SU-DHL-6 (cell line): ENCODE data around the gene MLANA.

Experiments
- H2AFZ ChIP-seq: fragments of 200-600 bp; sonication (generic); 2 replicates; pipeline ENCODE4 v1.6.1; 2014; ENCODE audit warnings: low read depth, mild to moderate bottlenecking, moderate library complexity, mixed read lengths, antibody characterized with exemption, low read length; ENCODE audit not compliant: severe bottlenecking
- H3F3A ChIP-seq: fragments of 200-600 bp; shearing (Covaris generic); 2 replicates; pipeline ENCODE4 v1.6.0; 2016; ENCODE audit warnings: antibody characterized with exemption, mild to moderate bottlenecking; ENCODE audit not compliant: insufficient read depth
- H3K27ac ChIP-seq: fragments of 200-600 bp; sonication (generic); 2 replicates; pipeline ENCODE4 v1.5.1; 2016; ENCODE audit warnings: low read depth, mild to moderate bottlenecking, low read length, moderate library complexity, mixed read lengths
- H3K27me3 ChIP-seq: fragments of 200-600 bp; sonication (generic), shearing (Covaris generic); 2 replicates; pipeline ENCODE4 v1.6.0; 2014; ENCODE audit warnings: mild to moderate bottlenecking, low read length
- H3K36me3 ChIP-seq: fragments of 200-600 bp; sonication (generic); 2 replicates; pipeline ENCODE4 v1.6.1; 2014; ENCODE audit warnings: mild to moderate bottlenecking, low read length, mixed read lengths
- H3K4me2 ChIP-seq: fragments of 300-600, 200-600 bp; shearing (Covaris generic), sonication (generic); 2 replicates; pipeline ENCODE4 v1.6.0; 2014; ENCODE audit warnings: low read length, low read depth, mild to moderate bottlenecking; ENCODE audit not compliant: poor library complexity, severe bottlenecking
- H3K4me3 ChIP-seq: fragments of 200-600 bp; sonication (generic); 2 replicates; pipeline ENCODE4 v1.5.1; 2014; ENCODE audit warnings: antibody characterized with exemption, low read length, mild to moderate bottlenecking, mixed read lengths; ENCODE audit not compliant: insufficient read depth, poor library complexity, severe bottlenecking
- H3K79me2 ChIP-seq: fragments of 200-600 bp; sonication (generic); 2 replicates; pipeline ENCODE4 v1.6.1; 2014; ENCODE audit warnings: mild to moderate bottlenecking, low read length, moderate library complexity; ENCODE audit not compliant: insufficient read depth
- H3K9ac ChIP-seq: fragments of 200-600 bp; sonication (generic); 2 replicates; pipeline ENCODE4 v1.7.0; 2014; ENCODE audit warnings: mild to moderate bottlenecking, low read length
- H3K9me2 ChIP-seq: fragments of 200-600 bp; sonication (generic); replicated peaks from 2 replicates; pipeline ENCODE4 v1.6.1; 2014; ENCODE audit warnings: low read length; ENCODE audit not compliant: insufficient read depth
- H3K9me3 ChIP-seq: fragments of 200-600 bp; sonication (generic); 2 replicates; pipeline ENCODE4 v1.6.1; 2014; ENCODE audit warnings: low read length, mixed read lengths; ENCODE audit not compliant: insufficient read depth
- H4K20me1 ChIP-seq: fragments of 200-600 bp; sonication (generic); 2 replicates; pipeline ENCODE4 v1.6.1; 2014; ENCODE audit warnings: low read depth, mild to moderate bottlenecking, antibody characterized with exemption, low read length, moderate library complexity, mixed read lengths
- EZH2phosphoT487 ChIP-seq: fragments of 200-600 bp; sonication (generic), shearing (Covaris generic); conservative IDR thresholded peaks from 2 replicates; pipeline ENCODE4 v1.6.1; 2018; ENCODE audit warnings: mild to moderate bottlenecking, antibody characterized with exemption, low read length, moderate library complexity, mixed read lengths
- TF ChIP-seq, protein P1 (sequence below): fragments of 200-600 bp; sonication (generic); IDR thresholded peaks from one replicate; pipeline ENCODE4 v1.5.1; 2017; ENCODE audit warnings: antibody characterized with exemption, mild to moderate bottlenecking, low read length, moderate library complexity; ENCODE audit not compliant: insufficient read depth, poor library complexity, severe bottlenecking

Gene MLANA

GRCh38 chr9:5843794-5844471, 46.8 kb upstream of the MLANA start:
- no peaks in the 10 kb centered on the region for H3K27me3 ChIP-seq
- H3K4me3 ChIP-seq, result no peak overlapping the region
- no peaks in the 10 kb centered on the region for H3K79me2 ChIP-seq
- H3K9me2 ChIP-seq, result no peaks in the 10 kb centered on the region
- H3K27ac ChIP-seq, result no peak overlapping the region
- no peak overlapping the region for H2AFZ ChIP-seq
- TF ChIP-seq, protein P1, sequence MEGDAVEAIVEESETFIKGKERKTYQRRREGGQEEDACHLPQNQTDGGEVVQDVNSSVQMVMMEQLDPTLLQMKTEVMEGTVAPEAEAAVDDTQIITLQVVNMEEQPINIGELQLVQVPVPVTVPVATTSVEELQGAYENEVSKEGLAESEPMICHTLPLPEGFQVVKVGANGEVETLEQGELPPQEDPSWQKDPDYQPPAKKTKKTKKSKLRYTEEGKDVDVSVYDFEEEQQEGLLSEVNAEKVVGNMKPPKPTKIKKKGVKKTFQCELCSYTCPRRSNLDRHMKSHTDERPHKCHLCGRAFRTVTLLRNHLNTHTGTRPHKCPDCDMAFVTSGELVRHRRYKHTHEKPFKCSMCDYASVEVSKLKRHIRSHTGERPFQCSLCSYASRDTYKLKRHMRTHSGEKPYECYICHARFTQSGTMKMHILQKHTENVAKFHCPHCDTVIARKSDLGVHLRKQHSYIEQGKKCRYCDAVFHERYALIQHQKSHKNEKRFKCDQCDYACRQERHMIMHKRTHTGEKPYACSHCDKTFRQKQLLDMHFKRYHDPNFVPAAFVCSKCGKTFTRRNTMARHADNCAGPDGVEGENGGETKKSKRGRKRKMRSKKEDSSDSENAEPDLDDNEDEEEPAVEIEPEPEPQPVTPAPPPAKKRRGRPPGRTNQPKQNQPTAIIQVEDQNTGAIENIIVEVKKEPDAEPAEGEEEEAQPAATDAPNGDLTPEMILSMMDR, result no peak
- no peak for TF ChIP-seq EZH2phosphoT487
- H3K36me3 ChIP-seq, result no peaks in the 10 kb centered on the region
- H3K9me3 ChIP-seq, result no peaks in the 10 kb centered on the region
- no peak overlapping the region for H3K9ac ChIP-seq
- no peaks in the 10 kb centered on the region for H4K20me1 ChIP-seq
- H3F3A ChIP-seq, result no peaks in the 10 kb centered on the region
- no peak overlapping the region for H3K4me2 ChIP-seq

DNA sequence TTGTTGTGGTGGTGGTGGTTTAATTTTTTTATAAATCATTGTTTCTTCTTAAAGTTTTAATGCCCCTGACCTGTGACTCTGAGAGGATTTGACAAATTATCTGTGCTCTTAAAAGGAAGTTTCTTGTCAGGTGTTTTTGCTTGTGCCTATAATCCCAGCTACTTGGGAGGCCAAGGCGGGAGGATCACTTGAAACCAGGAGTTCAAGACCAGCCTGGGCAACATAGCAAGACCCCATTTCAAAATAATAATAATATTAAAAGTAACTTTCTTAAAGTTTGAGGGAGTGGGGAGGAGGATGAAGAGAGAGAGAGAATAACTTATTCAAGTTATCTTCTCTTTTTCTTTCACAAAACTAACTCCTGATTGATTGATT, 45.5 kb upstream of the MLANA start:
- no peak overlapping the region for H3K9ac ChIP-seq
- no peak overlapping the region for H3K4me3 ChIP-seq
- no peaks in the 10 kb centered on the region for H3K79me2 ChIP-seq
- TF ChIP-seq EZH2phosphoT487, result no peak
- TF ChIP-seq, protein P1, result no peak
- no peak overlapping the region for H2AFZ ChIP-seq
- H3K9me2 ChIP-seq, result no peaks in the 10 kb centered on the region
- no peaks in the 10 kb centered on the region for H3F3A ChIP-seq
- no peaks in the 10 kb centered on the region for H4K20me1 ChIP-seq
- no peak overlapping the region for H3K4me2 ChIP-seq
- H3K9me3 ChIP-seq, result no peaks in the 10 kb centered on the region
- H3K27me3 ChIP-seq, result no peaks in the 10 kb centered on the region
- H3K36me3 ChIP-seq, result no peaks in the 10 kb centered on the region
- no peak overlapping the region for H3K27ac ChIP-seq

DNA sequence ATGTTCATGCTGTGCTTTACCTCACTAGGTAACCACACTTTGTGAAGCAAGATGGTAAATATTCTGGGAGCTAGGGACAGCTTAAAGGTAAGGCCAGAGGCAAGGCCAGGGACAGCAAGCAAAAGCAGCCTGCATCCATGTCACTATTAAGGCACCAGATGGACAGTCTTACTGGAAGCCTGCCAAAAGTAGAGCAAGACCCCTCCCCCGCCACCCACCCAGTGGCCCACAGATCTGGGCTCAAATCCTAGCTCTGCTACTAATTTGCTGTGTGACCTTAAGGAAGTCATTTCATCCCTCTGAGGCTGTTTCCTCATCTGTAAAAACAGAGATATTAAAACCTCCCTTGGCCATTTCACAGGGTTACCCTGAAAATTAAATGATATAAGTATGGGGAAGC, 44.6 kb upstream of the MLANA start:
- H4K20me1 ChIP-seq, result no peaks in the 10 kb centered on the region
- no peaks in the 10 kb centered on the region for H3K9me2 ChIP-seq
- TF ChIP-seq, protein P1, result no peak
- no peak for TF ChIP-seq EZH2phosphoT487
- H3K27me3 ChIP-seq, result no peaks in the 10 kb centered on the region
- no peak overlapping the region for H2AFZ ChIP-seq
- no peaks in the 10 kb centered on the region for H3F3A ChIP-seq
- H3K4me3 ChIP-seq, result no peak overlapping the region
- H3K4me2 ChIP-seq, result no peak overlapping the region
- no peaks in the 10 kb centered on the region for H3K9me3 ChIP-seq
- no peaks in the 10 kb centered on the region for H3K79me2 ChIP-seq
- no peaks in the 10 kb centered on the region for H3K36me3 ChIP-seq
- no peak overlapping the region for H3K27ac ChIP-seq
- no peak overlapping the region for H3K9ac ChIP-seq
